NCI-H748 (cell line): ENCODE data around the gene MAP3K1.

ENCODE experiments used
- DNase-seq: peaks from one replicate; lab custom pipeline; 2025; ENCODE audit not compliant: unreplicated experiment; lab: John Stamatoyannopoulos, UW

MAP3K1 gene

DNA sequence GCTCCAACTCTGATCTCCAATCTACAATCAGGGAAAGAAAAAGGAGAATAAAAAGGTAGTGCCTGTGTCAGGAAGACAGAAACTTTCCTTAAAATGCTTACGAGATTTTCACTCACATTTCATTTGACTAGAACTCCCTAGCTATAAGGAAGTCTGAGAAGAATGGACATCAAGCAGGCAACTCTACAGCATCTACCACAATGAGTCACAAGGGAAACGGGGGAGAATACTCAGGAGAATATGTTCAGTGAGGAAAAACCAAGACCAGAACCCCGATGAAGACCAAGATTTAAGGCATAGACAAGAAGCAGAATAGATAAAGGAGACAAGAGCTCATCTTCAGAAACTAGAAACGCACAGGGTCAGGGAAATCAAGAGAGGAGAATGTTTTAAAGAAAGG is 85.0 kb downstream of the MAP3K1 start:
- no peak for DNase-seq

DNA sequence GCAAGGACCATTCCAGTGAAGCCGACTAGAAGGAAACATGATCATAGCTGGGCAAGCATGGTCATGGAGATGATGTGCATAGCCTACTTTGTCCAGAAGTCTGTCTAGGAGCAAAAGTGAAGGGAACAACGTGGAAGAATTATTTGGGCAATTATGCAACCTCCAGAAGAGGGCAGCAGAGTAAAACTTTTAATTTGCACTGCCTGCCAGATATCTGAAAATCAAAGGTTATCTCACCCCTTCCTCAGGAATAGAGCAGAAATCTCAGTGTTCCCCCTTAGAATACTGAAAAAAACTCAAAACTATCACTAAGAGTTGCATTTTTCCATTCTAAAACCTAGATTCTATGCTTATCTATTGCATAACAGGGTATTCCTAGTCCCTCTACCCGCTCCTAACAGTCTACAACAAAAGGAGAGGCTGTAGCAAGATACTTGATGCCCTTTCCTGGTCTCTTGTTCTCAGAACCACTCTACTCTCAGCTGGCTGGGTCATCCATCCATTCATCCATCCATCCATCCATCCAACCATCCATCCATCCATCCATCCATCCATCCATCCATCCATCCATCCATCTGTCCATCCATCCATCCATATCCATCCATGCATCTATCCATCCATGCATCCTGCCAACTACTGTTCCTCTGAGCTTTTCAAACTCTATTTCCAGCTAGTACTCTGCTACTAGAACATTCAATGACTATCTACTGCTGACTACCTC is 85.7 kb downstream of the MAP3K1 start:
- peak; percentile 48 for DNase-seq

DNA sequence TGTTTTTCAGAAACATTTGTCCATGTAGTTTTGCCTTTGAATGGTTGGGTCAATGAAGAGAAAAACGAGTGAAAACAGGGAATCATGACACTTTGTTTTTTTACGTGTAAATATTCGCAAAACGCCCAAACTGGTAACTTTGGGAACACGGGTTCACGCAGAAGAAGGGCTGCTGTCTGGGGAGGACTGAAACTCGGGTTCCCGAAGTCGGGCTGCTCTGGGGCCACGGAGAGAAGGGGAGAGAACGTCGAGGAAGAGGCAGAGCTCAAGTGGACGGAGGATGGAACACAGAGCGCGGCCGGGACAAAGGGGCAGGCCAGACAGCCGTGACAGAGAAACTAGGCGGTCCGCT is 93.6 kb downstream of the MAP3K1 start:
- DNase-seq: peak; percentile 71

DNA sequence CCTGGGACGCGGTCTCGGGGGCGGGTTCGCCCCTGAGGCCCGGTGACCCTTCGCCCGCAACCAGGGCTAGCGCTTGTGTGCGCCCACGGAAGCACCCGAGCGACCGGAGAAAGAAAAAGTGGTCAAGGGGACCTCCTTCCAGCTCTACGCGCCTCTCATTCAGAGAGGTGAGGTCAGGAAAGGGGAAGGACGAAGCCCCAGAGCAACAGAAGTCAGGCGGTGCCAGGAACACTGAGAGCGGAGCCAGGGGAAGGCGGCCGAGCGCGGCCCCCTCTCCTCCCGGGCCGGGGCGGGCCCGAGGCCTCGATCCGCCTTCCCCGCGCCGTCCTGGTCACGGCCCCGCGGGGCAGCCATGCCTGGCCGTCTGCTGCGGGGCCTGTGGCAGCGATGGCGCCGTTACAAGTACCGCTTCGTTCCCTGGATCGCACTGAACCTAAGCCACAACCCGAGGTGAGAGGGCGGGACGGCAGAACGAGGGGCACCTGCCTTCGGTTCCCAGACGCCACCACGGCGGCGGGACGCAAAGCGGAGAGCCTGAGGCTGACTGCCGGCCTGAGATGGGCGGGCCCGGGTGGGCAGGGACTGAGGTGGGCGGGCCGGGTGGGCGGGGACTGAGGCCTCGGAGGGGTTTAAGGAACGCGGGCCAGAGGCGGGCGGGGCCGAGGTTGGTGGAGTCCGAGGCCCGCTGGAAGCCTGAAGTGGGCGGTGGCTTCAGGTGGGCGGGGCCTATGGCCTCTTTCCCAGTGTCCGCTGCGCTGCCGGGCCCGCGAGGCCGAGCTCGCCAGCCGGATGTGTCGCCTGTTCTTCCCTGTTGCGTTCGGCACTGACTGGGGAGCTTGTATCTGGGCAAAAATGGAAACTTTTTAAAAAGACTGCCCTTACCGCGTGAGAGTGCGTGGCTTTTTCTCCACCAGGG is 94.2 kb downstream of the MAP3K1 start, which contains the start of gene SETD9:
TSS of gene SETD9 (plus strand) at position 303 of the 916 bp plus-strand sequence. CDS start at position 353, 50 bp downstream.
- DNase-seq: peak; percentile 98

DNA sequence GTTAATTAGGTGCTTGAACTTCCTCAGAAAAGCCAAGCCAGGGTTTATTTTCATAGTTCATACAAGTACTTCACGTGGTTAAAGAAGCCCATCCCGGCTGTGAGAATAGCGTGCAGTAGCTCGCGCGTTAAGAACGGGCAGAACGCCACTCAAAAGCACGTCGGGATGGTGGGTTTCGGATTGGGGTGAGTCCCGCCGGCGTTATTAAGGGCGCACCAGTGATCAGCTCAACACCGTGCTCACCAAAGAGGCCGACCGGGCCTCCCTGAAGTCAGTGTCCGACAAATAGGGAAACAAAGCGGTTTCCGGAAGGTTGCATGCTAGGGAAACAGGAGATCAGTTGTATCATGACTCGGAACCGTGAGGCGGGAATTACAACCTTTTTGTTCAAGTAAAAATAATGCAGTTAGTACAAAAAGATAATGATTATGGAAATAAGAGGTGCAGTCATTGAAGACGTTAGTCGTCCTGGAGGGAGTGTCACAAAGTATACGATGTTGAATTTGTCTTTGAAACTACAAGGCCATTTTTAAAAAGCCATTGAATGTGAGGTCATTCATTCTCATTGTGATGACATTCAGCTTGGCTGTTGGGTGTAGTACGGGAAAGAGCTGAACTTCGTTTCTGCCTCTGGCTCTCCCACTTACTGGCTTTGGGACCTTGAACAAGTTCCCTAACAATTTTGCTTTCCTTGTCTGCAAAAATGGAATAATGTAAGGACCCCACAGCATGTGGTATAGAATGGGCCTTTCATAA is 95.0 kb downstream of the MAP3K1 start:
- peak; percentile 78 for DNase-seq

DNA sequence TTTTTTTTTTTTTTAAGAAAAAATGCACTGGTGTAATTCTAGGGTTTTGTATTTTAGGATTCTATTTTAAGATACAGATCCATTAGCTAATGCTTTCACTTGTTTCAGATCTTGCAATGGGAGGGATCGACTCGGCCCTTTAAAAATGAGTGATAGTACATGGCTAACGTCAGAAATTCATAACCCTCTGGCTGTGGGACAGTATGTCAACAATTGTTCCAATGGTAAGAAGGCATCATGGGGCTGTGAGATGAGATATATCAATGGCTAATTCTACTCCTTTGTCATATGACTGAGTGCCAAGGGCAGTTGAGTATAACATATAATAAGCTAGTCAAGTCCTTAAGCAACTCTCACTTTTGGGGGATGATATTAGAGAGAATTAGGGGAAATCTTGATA is 98.4 kb downstream of the MAP3K1 start:
- DNase-seq: no peak

DNA sequence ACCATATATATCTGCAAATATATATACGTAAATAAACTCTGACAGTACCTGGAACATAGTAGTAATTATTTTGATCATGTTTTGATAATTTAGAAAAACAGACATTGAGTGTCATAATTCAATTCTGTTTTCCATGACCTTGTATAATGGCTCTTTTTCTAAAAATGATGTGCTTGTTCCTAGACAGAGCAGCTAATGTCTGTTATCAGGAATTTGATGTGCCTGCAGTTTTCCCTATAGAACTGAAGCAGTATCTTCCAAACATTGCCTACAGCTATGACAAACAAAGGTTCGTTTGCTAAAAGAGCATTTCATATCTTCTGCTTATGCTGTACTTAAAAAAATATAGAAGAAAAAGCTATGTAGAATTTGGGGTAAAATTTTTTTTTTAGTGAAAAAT is 99.3 kb downstream of the MAP3K1 start:
- DNase-seq: no peak

DNA sequence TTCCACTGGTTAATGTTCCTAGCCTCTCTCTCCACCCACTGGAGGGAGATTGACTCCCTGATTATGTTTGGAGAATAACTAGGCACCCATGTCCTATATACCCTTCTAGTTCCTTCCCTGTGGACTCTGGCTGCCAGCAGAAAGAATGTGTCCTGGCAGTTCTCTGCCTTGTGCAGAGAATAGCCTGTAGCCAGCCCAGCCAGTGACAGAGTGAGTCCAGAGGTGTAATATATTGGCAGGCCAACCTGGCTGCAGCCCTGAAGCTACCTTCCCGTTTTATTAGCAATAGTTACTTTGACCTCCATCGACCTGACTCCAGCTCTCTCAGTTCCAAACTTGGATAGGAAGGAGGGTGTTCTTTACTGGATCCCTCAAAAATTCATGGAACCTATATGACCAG is 102.2 kb downstream of the MAP3K1 start:
- DNase-seq: no peak

DNA sequence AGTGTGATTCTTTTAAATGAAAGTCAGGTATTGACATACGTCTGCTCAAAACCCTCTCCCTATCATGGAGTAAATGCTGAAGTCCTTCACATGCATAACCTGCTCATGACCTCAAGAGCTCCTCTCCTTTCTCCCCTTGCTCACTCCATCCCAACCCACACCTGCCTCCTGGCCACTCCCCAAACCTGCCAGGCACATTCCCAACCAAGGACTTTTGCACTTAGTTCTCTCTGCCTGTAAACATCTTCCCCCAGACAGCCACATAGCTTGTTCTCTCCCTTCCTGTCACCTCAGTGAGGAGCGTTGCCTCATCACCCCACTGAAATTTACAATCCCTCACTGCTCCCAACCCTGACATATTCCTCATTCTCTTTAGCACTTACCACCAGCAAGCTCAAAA is 102.7 kb downstream of the MAP3K1 start:
- DNase-seq: no peak

DNA sequence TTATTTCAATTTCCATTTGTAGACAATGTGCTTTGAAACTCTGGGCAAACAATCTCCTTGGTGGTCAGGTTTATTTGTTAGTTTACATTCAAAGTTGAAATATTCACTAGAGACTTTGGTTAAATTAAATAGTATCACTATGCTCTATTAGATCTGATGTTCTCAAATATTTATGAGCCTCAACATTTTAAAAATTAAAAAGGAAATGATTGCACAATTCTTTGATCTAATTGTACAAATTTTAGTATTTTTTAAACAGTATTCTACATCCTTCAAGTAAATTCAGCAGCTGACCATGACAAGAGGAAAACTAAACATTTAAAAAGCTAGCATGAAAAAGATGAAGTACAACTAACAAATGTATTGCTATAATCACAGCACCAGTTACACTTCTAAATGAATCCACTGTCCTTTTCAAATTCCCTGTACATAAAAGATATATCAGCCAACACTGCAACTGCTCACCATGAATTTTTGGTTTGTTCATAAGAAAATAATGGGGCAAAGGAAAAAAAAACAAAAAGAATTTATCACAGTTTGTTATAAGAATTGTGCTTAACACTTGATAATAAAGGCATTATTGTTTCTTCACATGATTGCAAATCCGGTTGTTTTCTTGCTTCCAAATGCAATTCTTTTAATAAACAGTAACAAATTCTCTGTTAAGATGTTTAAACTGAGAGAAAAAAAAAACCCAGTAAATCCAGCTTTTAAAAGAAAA is 104.8 kb downstream of the MAP3K1 start:
- DNase-seq: no peak

DNA sequence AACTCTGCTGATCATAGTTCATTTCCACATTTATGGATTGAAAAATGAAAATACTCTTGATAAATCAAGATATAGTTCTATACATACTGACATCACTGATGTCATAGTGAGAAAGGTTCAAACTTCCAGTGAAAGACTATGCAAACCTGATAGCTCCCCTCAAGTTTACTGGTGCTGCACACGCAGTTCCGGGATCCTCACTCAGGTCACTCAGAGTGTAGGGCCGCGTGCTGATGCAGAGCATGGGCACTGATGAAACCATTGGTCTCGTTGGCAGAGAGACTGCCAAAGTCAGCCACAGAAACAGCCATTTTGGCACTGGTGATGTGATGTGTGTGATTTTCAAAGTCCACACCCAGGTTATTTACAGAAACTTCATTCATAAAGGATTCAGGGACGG is 107.6 kb downstream of the MAP3K1 start:
- DNase-seq: no peak

DNA sequence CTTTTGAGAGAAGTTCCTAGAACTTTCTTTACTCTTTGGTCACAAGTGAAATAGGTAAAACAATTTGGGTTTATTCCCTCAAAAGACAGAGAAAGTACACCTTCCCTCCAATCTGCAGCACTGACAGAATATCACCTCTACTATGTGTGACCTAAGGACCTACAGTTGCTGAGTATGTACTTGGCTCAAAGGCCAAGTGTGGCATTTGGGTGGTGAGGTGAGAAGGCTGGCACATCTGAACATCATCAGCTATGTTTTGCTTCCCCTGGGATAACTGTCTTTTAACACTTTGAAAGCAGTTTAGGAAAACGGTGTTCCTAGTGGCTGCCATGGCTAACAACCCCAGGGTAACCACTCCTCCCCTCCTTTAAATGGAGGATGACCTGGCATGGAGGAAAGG is 119.0 kb downstream of the MAP3K1 start:
- no peak for DNase-seq

DNA sequence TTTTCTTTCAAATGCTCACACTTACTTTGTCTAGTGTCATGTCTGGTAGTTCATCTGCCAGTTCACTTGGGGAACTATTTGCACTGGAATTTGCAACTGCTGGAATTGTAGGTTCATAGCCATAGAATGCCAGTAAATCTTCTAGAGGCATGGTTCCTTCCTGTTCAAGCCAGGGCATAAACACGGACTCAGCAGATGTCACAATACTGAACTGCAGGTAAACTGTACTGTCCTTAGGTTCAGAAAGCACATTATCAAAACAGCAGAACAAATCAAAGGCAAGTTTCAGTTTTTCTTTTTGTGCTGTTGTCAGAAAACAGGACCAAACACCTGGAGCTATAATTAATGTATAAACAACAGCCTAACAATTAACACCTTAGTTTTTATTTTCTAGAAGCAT is 123.5 kb downstream of the MAP3K1 start:
- DNase-seq: no peak

DNA sequence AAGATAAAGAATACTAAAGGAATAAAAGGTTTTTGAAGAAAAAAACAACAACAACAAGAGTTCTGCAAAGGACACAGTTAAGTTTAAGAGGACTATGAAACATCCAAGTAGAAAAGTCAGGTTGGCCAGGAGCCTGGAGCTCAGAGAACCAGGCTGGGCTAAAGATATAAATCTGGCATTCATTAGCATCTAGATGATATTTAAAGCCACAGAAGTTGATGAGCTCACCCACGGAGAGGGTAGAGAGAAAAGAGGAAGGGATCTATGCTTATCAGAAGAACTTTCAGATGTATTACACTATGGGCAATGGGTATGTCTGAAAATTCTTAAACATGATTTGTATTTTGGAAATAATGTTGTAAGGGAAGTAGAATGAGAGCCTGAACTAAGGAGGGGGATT is 126.6 kb downstream of the MAP3K1 start:
- DNase-seq: no peak
